H1 (cell line): ENCODE results near the gene TENT4B. TPM values are rescaled to one million over a fixed set of nuclear protein-coding genes. Genes with fewer than 3 reads are reported as not detected.

ENCODE experiments used
- CTCF ChIA-PET: fragments of 300-600 bp; sonication (Branson Sonifier 250); formaldehyde crosslinking; loops from one replicate; lab custom pipeline; 2021; ENCODE audit not compliant: partially characterized antibody; lab: Charles Lee
- POLR2A ChIA-PET: fragments of 300-600 bp; sonication (Branson Sonifier 250); formaldehyde crosslinking; loops from one replicate; lab custom pipeline; 2021; ENCODE audit warnings: inconsistent platforms; ENCODE audit not compliant: partially characterized antibody; lab: Charles Lee
- DNase-seq, 2 experiments: peaks; one replicate each; pipeline versions ENCODE4 v3.0.0 to v3.0.0-alpha.2; 2010 to 2022; ENCODE audit warnings: low spot score in 2 of 2, low read depth in 1 of 2, mixed read lengths in 1 of 2
- FAIRE-seq: peaks from 2 replicates; lab custom pipeline; 2011; peaks lifted over from hg19 to GRCh38; lab: Jason Lieb, UNC
- H2AFZ ChIP-seq: 2 replicates; pipeline ENCODE4 v1.8.1; 2012; ENCODE audit warnings: low read length, inconsistent platforms
- H2AK5ac ChIP-seq: 2 replicates; pipeline ENCODE4 v1.6.1; 2013; ENCODE audit warnings: low read depth, low read length
- H2BK120ac ChIP-seq: replicated peaks from 2 replicates; pipeline ENCODE3; 2013; ENCODE audit warnings: low read depth, low read length, inconsistent platforms
- H2BK12ac ChIP-seq: 2 replicates; pipeline ENCODE4 v1.6.1; 2013; ENCODE audit warnings: low read depth, low read length
- H2BK15ac ChIP-seq: 2 replicates; pipeline ENCODE4 v1.6.1; 2013; ENCODE audit warnings: low read length
- H2BK20ac ChIP-seq: 2 replicates; pipeline ENCODE4 v1.6.1; 2013; ENCODE audit warnings: low read length
- H2BK5ac ChIP-seq: 2 replicates; pipeline ENCODE4 v1.6.1; 2013; ENCODE audit warnings: low read depth, low read length
- H3K14ac ChIP-seq: 2 replicates; pipeline ENCODE4 v1.6.1; 2013; ENCODE audit warnings: inconsistent platforms; ENCODE audit not compliant: insufficient read length
- H3K18ac ChIP-seq: 2 replicates; pipeline ENCODE4 v1.6.1; 2013; ENCODE audit warnings: low read length; ENCODE audit errors: extremely low read depth
- H3K23ac ChIP-seq: 2 replicates; pipeline ENCODE4 v1.6.1; 2013; ENCODE audit warnings: inconsistent platforms; ENCODE audit not compliant: insufficient read length
- H3K23me2 ChIP-seq: 2 replicates; pipeline ENCODE4 v1.6.1; 2013; ENCODE audit warnings: low read depth, low read length
- H3K27ac ChIP-seq: 2 replicates; pipeline ENCODE4 v1.6.1; 2011; ENCODE audit warnings: low read depth, low read length, inconsistent platforms
- H3K27me3 ChIP-seq, 4 experiments: replicated peaks in 1 of 4; 1 replicate in 1 of 4; 2 replicates in 3 of 4; pipeline versions ENCODE4 v1.6.1 to v1.8.1; 2011 to 2013; ENCODE audit warnings: low read length in 3 of 4, mild to moderate bottlenecking in 3 of 4, inconsistent platforms in 2 of 4, mixed read lengths in 2 of 4, moderate library complexity in 1 of 4; ENCODE audit not compliant: control insufficient read depth in 3 of 4, insufficient read depth in 3 of 4; ENCODE audit errors: extremely low read depth in 1 of 4
- H3K36me3 ChIP-seq, 4 experiments: 2 replicates each; pipeline versions ENCODE4 v1.6.1 to v1.8.1; 2011 to 2013; ENCODE audit warnings: mild to moderate bottlenecking in 4 of 4, low read length in 3 of 4, moderate library complexity in 2 of 4, control low read depth in 1 of 4, inconsistent platforms in 1 of 4; ENCODE audit not compliant: insufficient read depth in 4 of 4, control insufficient read depth in 2 of 4
- H3K4ac ChIP-seq: replicated peaks from 2 replicates; pipeline ENCODE3; 2013; ENCODE audit warnings: low read length, low read depth, mixed read lengths, inconsistent platforms; ENCODE audit not compliant: insufficient read length
- H3K4me1 ChIP-seq, 4 experiments: replicated peaks in 1 of 4; 1 replicate in 1 of 4; 2 replicates in 3 of 4; pipeline versions ENCODE4 v1.6.1 to v1.8.1; 2011 to 2013; ENCODE audit warnings: low read length in 3 of 4, inconsistent platforms in 2 of 4, mixed read lengths in 1 of 4; ENCODE audit not compliant: insufficient read depth in 4 of 4, control insufficient read depth in 3 of 4
- H3K4me2 ChIP-seq, 2 experiments: 2 replicates each; pipeline versions ENCODE4 v1.6.1 to v1.8.1; 2011 to 2013; ENCODE audit warnings: low read depth in 2 of 2, low read length in 2 of 2, control low read depth in 1 of 2, inconsistent platforms in 1 of 2, mild to moderate bottlenecking in 1 of 2; ENCODE audit not compliant: insufficient read depth in 1 of 2
- H3K4me3 ChIP-seq, 4 experiments: fragments of 200-600, 300-600 bp in 1 of 4; sonication (generic), shearing (Covaris generic), sonication (Bioruptor Twin) in 1 of 4; 2 replicates each; pipeline versions ENCODE4 v1.5.1 to v1.8.1; 2011 to 2016; ENCODE audit warnings: low read length in 4 of 4, low read depth in 3 of 4, control low read depth in 2 of 4, inconsistent platforms in 2 of 4, mild to moderate bottlenecking in 2 of 4, mixed read lengths in 1 of 4, moderate library complexity in 1 of 4; ENCODE audit not compliant: insufficient read depth in 2 of 4; ENCODE audit errors: extremely low read depth in 1 of 4
- H3K56ac ChIP-seq: replicated peaks from 2 replicates; pipeline ENCODE3; 2013; ENCODE audit warnings: low read depth, mild to moderate bottlenecking, mixed read lengths, low read length, inconsistent platforms; ENCODE audit not compliant: insufficient read length
- H3K79me1 ChIP-seq: 2 replicates; pipeline ENCODE4 v1.6.1; 2013; ENCODE audit warnings: low read depth, low read length, control low read depth
- H3K79me2 ChIP-seq, 2 experiments: 2 replicates each; pipeline versions ENCODE4 v1.6.1 to v1.8.1; 2012 to 2013; ENCODE audit warnings: low read length in 2 of 2, mild to moderate bottlenecking in 2 of 2, inconsistent platforms in 1 of 2; ENCODE audit not compliant: insufficient read depth in 2 of 2, control insufficient read depth in 1 of 2
- H3K9ac ChIP-seq, 4 experiments: replicated peaks in 1 of 4; 1 replicate in 1 of 4; 2 replicates in 3 of 4; pipeline versions ENCODE4 v1.6.1 to v1.8.1; 2011 to 2013; ENCODE audit warnings: low read depth in 3 of 4, low read length in 3 of 4, control low read depth in 2 of 4, mild to moderate bottlenecking in 2 of 4, moderate library complexity in 2 of 4, inconsistent platforms in 1 of 4; ENCODE audit errors: extremely low read depth in 1 of 4
- H3K9me3 ChIP-seq, 2 experiments: 2 replicates each; pipeline versions ENCODE4 v1.6.1 to v1.8.1; 2012 to 2013; ENCODE audit warnings: mild to moderate bottlenecking in 2 of 2, moderate library complexity in 2 of 2, control low read depth in 1 of 2, inconsistent platforms in 1 of 2, low read depth in 1 of 2, low read length in 1 of 2, mixed read lengths in 1 of 2; ENCODE audit not compliant: insufficient read depth in 2 of 2
- H4K20me1 ChIP-seq, 2 experiments: replicated peaks in 1 of 2; 2 replicates each; pipeline versions ENCODE3 to v1.8.1; 2011 to 2013; ENCODE audit warnings: inconsistent platforms in 2 of 2, low read length in 2 of 2, mild to moderate bottlenecking in 1 of 2; ENCODE audit not compliant: insufficient read depth in 2 of 2, control insufficient read depth in 1 of 2
- H4K5ac ChIP-seq: 2 replicates; pipeline ENCODE4 v1.6.1; 2013; ENCODE audit warnings: low read length, low read depth, mixed read lengths, inconsistent platforms; ENCODE audit not compliant: insufficient read length
- H4K8ac ChIP-seq: 2 replicates; pipeline ENCODE4 v1.8.0; 2013; ENCODE audit warnings: mild to moderate bottlenecking, moderate library complexity, low read length, inconsistent platforms; ENCODE audit not compliant: insufficient read depth; ENCODE audit errors: extremely low read depth
- H4K91ac ChIP-seq: replicated peaks from 2 replicates; pipeline ENCODE3; 2013; ENCODE audit warnings: low read length, mixed read lengths, inconsistent platforms; ENCODE audit not compliant: insufficient read length
- ASH2L ChIP-seq: fragments of 200-600, 300-600 bp; sonication (generic); IDR thresholded peaks from one replicate; pipeline ENCODE4 v1.7.1; 2017; ENCODE audit warnings: low read length
- CBX5 ChIP-seq: fragments of 300-800, 300-1000 bp; sonication (generic); IDR thresholded peaks from 2 replicates; pipeline ENCODE4 v1.7.1; 2016; ENCODE audit warnings: antibody characterized with exemption, low read length, low read depth
- CEBPB ChIP-seq: IDR thresholded peaks from 2 replicates; pipeline ENCODE4 v1.6.1; 2012; ENCODE audit warnings: low read depth, low read length
- CREB1 ChIP-seq: IDR thresholded peaks from 2 replicates; pipeline ENCODE4 v1.6.1; 2012; ENCODE audit warnings: inconsistent platforms
- KDM4A ChIP-seq: IDR thresholded peaks from one replicate; pipeline ENCODE4 v1.7.1; 2012; ENCODE audit warnings: low read depth, mild to moderate bottlenecking, moderate library complexity, low read length, inconsistent platforms; ENCODE audit not compliant: severe bottlenecking
- NRF1 ChIP-seq: IDR thresholded peaks from 2 replicates; pipeline ENCODE4 v1.6.1; 2011; ENCODE audit warnings: mild to moderate bottlenecking, low read depth, low read length, improper control_type of control experiment
- POLR2AphosphoS5 ChIP-seq: IDR thresholded peaks from 2 replicates; pipeline ENCODE4 v1.6.1; 2011; ENCODE audit warnings: low read depth, low read length
- RXRA ChIP-seq: IDR thresholded peaks from 2 replicates; pipeline ENCODE4 v1.6.1; 2011; ENCODE audit warnings: low read depth, mild to moderate bottlenecking, low read length, moderate library complexity; ENCODE audit not compliant: insufficient read depth
- SRF ChIP-seq: IDR thresholded peaks from 2 replicates; pipeline ENCODE4 v1.6.1; 2011; ENCODE audit warnings: mild to moderate bottlenecking, low read depth, low read length, moderate library complexity
- ZNF274 ChIP-seq: IDR thresholded peaks from 2 replicates; pipeline ENCODE4 v1.7.0; 2012; ENCODE audit warnings: low read length, borderline replicate concordance; ENCODE audit errors: extremely low read depth
- WGBS, 2 experiments: shearing (Covaris generic) in 1 of 2; methylation state at CpG; one replicate each; pipeline versions ENCODE4 v1.1.6 to v1.1.7; 2013 to 2015; ENCODE audit warnings: low lambda C conversion rate in 2 of 2, mixed read lengths in 2 of 2, inconsistent platforms in 1 of 2, low coverage in 1 of 2, missing lambda C conversion rate in 1 of 2; ENCODE audit not compliant: insufficient replicate concordance in 2 of 2, insufficient coverage in 1 of 2, insufficient read length in 1 of 2; ENCODE audit errors: extremely low coverage in 1 of 2, missing lambda C conversion rate in 1 of 2; 5-methylcytosine and 5-hydroxymethylcytosine counted together
- long read RNA-seq, 2 experiments: library from RNA in 1 of 2; library from capped mRNA in 1 of 2; stranded (forward); transcript quantifications; one replicate each; pipeline ENCODE4 v2.0.0, GENCODE V29; 2021; ENCODE audit warnings: inconsistent platforms in 1 of 2
- polyA minus RNA-seq, 3 experiments: library from RNA; depleted of rRNA, polyadenylated mRNA; stranded (reverse); fragments of >200 nt; gene quantifications; 1 replicate in 2 of 3; 2 replicates in 1 of 3; pipeline ENCODE4 v1.2.3, GENCODE V29; 2011
- polyA plus RNA-seq, 7 experiments: library from polyadenylated mRNA; depleted of rRNA in 3 of 7; stranded (reverse) in 5 of 7; unstranded in 2 of 7; fragments of >200 nt in 5 of 7; fragments of 200-250 nt in 2 of 7; gene quantifications; 1 replicate in 5 of 7; 2 replicates in 1 of 7; 4 replicates in 1 of 7; pipeline versions ENCODE4 v1.2.1 to v1.2.3, GENCODE V29; 2011 to 2013; ENCODE audit warnings: missing spikeins in 2 of 7, mixed read lengths in 2 of 7
- total RNA-seq: library from RNA; stranded (reverse); fragmentation: NEBNext Ultra II Directional; extraction: Animal tissue kit (Norgen Biotek cat#: 25700); gene quantifications from 2 replicates; pipeline ENCODE4 v1.2.1, GENCODE V29; 2021

Gene TENT4B
- total RNA-seq (14.3 and 15.7 TPM in 2 replicates), polyA plus RNA-seq (2011; rRNA removed) (3.1 and 4.2 TPM in 2 replicates), polyA minus RNA-seq (2011; rRNA and poly(A)+ RNA removed) (13.1 and 17.9 TPM in 2 replicates)
- 4.8 TPM for polyA plus RNA-seq (2011; cell fraction: cytosol; rRNA removed)
- 4.0 TPM for polyA plus RNA-seq (2011; cell fraction: nucleus; rRNA removed)
- 5.8 to 8.1 TPM (median 6.3 TPM) in 4 replicates for polyA plus RNA-seq (2012, experiment 1 of 2)
- 0.80 TPM for polyA plus RNA-seq (2012, experiment 2 of 2)
- polyA plus RNA-seq (2013, experiment 1 of 2): 8.8 TPM
- 9.5 TPM for polyA plus RNA-seq (2013, experiment 2 of 2)
- polyA minus RNA-seq (2011; cell fraction: cytosol; rRNA and poly(A)+ RNA removed): 9.9 TPM
- 11.6 TPM for polyA minus RNA-seq (2011; cell fraction: nucleus; rRNA and poly(A)+ RNA removed)
- long read RNA-seq, experiment 1, partial matches to known transcripts: 5 of 15 reads
- long read RNA-seq, experiment 1, other reads (novel, unspliced or antisense): 10 of 15 reads
- long read RNA-seq, experiment 2, partial matches to known transcripts: 3 of 4 reads
- long read RNA-seq, experiment 2, other reads (novel, unspliced or antisense): 1 of 4 reads

DNA sequence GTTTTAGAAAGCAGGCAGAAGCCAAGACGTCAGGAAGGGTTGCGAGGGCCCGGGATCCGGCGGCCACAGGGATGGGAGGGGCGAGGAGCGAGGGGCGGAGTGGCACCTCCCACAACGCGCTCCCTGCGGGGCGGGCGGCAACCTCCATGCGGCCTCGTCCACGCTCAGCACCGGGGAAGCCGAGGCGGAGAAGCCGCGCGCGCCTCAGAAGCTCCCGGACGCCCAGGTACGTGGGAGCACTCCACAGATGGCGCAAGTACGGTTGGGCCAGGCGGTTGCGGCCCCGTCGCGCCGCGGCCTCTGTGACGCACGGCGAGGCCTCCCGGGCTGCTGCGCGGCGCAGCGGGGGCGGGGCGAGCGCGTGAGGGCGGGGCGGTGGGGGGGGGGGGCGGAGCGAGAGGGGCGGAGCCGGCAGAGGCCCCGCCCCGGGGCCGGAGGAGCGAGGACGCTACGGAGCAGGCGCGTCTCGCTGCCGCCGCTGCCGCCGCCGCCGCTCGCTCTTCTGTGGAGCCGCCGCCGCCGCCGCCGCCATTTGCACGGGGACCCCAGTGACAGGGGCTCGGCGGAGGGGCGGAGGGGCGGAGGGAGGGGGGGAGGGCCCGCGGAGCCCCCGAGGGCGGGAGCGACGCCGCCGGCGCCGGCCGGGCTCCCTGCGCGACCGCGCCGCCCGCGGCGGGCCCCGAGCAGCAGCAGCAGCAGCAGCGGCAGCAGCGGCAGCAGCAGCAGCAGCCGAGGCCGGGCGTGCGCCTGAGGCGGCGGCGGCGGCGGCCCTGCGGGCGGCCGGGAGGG, at the start of gene TENT4B:
TENT4B (plus strand) TSS at position 500 of the 789 bp plus-strand sequence. CDS start 316 bp downstream, outside the sequence.
- no peak for FAIRE-seq
- peak within 1 kb of the TSS; percentile 99 for H4K8ac ChIP-seq
- peak within 1 kb of the TSS; percentile 99 for H3K27ac ChIP-seq
- peak within 1 kb of the TSS; percentile 90 to 98 for H3K4me2 ChIP-seq
- peak within 1 kb of the TSS; percentile 38 for H3K4ac ChIP-seq
- no peaks in the 10 kb centered on the region for H3K9me3 ChIP-seq
- no peak within 1 kb of the TSS for H2AK5ac ChIP-seq
- H2BK15ac ChIP-seq: peak within 1 kb of the TSS; percentile 92; the same call in 1 of the 2 replicates
- peak; percentile 34 to 91 for DNase-seq
- H4K20me1 ChIP-seq: peaks cover 10 to 14% of the 10 kb centered on the region in 2 experiments
- peak within 1 kb of the TSS; percentile 97 for H2AFZ ChIP-seq
- ChIA-PET CTCF (interaction anchor here (1.2 kb wide), 1 partner anchor 87 kb away, joined by 4 read pairs; the partner anchor contains the start of gene HEATR3), POLR2A (interaction anchor here (1.0 to 1.1 kb wide), 2 partner anchors 40 to 57 kb away, joined by 3 read pairs; no protein-coding TSS in a partner anchor)
- peak within 1 kb of the TSS; percentile 98 for H2BK5ac ChIP-seq
- H4K91ac ChIP-seq: peak within 1 kb of the TSS; percentile 99
- peak within 1 kb of the TSS; percentile 96 for H2BK120ac ChIP-seq
- H3K56ac ChIP-seq: peak within 1 kb of the TSS; percentile 99
- H2BK20ac ChIP-seq: no peak within 1 kb of the TSS
- peak within 1 kb of the TSS; percentile 99 for H4K5ac ChIP-seq
- H3K23ac ChIP-seq: no peak within 1 kb of the TSS
- peaks cover 14% of the 10 kb centered on the region for H3K23me2 ChIP-seq
- H3K4me3 ChIP-seq: peak within 1 kb of the TSS; percentile 75 to 99 (median 87)
- peaks cover 0 to 9% (median 7%) of the 10 kb centered on the region in 4 experiments; a peak in 5 of 7 replicates for H3K4me1 ChIP-seq
- no peaks in the 10 kb centered on the region for H3K36me3 ChIP-seq
- peaks cover 6 to 40% of the 10 kb centered on the region in 2 experiments for H3K79me2 ChIP-seq
- H3K18ac ChIP-seq: peak within 1 kb of the TSS; percentile 97
- peak within 1 kb of the TSS; percentile 88 to 97 (median 91) for H3K9ac ChIP-seq
- WGBS, 2 experiments: 3% methylated on average over 31 of the region's 114 CpGs; no CpG with 5 or more reads in 1 of the 2 experiments
- no peak within 1 kb of the TSS; the same call in 1 of the 2 replicates for H2BK12ac ChIP-seq
- peak within 1 kb of the TSS; percentile 100 for H3K14ac ChIP-seq
- peaks cover 8% of the 10 kb centered on the region for H3K79me1 ChIP-seq
- no peaks in the 10 kb centered on the region for H3K27me3 ChIP-seq
- TF ChIP-seq NRF1: no peak
- peak; percentile 72 for TF ChIP-seq CREB1
- TF ChIP-seq RXRA: no peak
- peak; percentile 80 for TF ChIP-seq ASH2L
- TF ChIP-seq ZNF274: no peak
- TF ChIP-seq KDM4A: no peak
- no peak for TF ChIP-seq SRF
- TF ChIP-seq POLR2AphosphoS5: peak; percentile 94
- no peak for TF ChIP-seq CEBPB
- no peak for TF ChIP-seq CBX5
